RPMI7951 (cell line): ENCODE measurements around the gene LANCL3. TPM values are rescaled to one million over a fixed set of nuclear protein-coding genes. Genes with fewer than 3 reads are reported as not detected.

Experiments
- DNase-seq: peaks from one replicate; pipeline ENCODE4 v3.0.0-alpha.2; 2012; ENCODE audit warnings: low read depth
- total RNA-seq: library from RNA; depleted of rRNA; stranded (reverse); fragments of >200 nt; shearing (Covaris generic); gene quantifications from 2 replicates; pipeline ENCODE4 v1.2.3, GENCODE V29; 2014; rRNA removed

LANCL3 gene
- total RNA-seq, 1 experiment from 2014 or later = 0.72 TPM

DNA sequence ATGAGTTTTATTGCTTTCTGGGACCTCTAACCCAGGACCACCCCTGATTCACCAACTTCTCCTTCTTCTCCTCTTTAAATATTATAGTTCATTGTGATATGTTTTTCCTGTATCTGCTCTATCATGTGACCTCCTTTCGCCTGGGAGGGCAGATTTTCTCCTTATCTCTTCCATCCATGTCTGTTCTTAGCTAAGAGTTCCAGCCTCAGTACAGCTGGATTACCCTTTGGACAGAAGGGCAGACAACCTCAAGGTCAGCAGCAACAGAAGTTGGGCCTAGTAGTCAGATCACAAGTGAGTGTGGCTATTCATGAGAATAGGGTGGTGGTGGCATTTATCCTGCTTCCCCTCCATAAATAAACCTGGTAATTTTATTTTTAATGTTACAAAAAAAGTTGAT, 108.4 kb downstream of the LANCL3 start:
- DNase-seq = no peak

DNA sequence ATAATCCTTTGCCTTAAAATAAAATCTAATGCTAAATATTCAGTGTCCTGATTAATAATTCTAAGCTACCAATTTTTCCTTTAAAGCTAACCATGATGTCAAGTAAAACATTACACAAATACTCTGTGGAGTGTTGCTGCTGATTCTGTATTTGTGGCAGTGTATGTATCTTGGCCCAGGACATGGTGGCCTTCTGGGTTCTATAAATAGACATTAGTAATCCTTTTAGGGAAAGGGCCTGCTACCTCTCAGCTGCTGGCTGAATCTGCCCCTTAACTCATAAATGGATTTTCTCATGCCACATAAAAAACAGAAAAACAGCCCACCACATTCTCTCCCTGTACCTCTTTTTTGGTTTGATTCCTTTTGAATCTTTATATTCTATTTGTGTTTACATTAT, 113.0 kb downstream of the LANCL3 start:
- DNase-seq = no peak

GRCh38 chrX:37684973-37685372, 113.5 kb downstream of the LANCL3 start:
- no peak for DNase-seq

- peak; percentile 26 for DNase-seq
Observed at GRCh38 chrX:37685381-37686359, 114.2 kb downstream of the LANCL3 start, which contains the start of gene XK. XK (plus strand) TSS chrX:37685791; CDS start chrX:37685962, 171 bp downstream.

GRCh38 chrX:37686369-37686995, 115.0 kb downstream of the LANCL3 start:
- no peak for DNase-seq

DNA sequence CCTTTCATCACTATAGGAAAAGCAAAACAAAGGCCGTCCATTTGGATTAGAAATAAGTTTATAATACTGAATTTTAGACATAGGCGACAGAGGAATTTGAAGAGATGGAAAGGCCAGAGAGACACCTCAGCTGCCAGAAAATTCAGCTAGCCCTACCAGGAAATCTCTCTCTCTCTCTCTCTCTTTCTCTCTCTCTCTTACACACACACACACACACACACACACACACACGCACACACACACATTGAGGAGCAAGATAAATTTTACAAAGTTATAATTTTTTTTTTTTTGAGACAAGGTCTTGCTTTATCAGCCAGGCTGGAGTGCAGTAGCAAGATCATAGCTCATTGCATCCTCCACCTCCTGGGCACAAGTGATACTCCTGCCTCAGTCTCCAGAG, 115.5 kb downstream of the LANCL3 start:
- DNase-seq = no peak

GRCh38 chrX:37690119-37690518, 118.7 kb downstream of the LANCL3 start:
- DNase-seq = no peak

- no peak for DNase-seq
Observed at GRCh38 chrX:37692918-37693317, 121.5 kb downstream of the LANCL3 start.

DNA sequence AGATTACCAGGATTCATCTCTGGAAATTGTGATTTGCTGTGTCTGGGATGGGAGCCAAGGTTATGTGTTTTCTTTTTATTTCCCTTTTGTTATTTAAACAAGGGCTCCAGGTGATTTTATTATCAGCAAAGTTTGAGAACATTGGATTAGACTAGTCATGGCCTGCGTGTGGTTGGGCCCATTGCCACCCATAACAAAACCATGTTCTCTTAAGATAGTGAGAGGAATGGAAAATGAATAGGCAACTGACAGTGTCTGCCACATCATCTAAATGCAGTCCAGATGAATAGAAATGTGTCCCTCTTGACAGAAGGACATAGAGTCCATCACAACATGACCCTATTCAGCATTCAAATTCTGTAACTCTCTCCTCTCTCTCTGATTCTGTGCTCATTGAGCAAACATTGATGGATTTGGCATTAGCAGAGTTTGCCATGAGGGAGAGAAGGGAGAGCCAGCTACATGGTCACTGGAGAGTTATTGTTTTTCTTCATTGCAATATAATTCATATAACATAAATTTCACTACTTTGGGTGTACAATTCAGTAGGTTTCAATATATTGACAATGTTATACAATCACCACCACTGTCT, 125.8 kb downstream of the LANCL3 start:
- DNase-seq = no peak

DNA sequence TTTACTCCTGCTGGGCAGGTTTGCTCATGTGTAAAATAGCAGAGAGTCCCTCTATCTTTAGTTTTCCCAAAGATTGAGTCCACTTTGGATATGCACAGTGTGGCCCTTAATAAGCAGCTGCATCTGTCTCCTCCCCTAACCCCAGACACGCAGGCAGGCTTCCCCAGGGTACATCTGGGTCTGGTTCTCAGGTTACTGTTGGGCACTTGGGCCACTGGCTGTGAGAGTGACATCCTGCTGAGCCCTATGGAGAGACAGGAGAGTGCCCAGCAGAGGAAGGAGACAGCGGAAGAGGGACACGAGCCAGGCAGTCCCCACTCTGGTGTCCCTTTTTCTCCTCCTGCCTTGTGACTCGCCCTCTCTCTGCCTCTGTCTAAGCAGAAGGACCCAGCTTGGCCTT, 130.1 kb downstream of the LANCL3 start:
- no peak for DNase-seq

- no peak for DNase-seq
Observed at GRCh38 chrX:37711991-37712390, 140.5 kb downstream of the LANCL3 start.

GRCh38 chrX:37712458-37712857, 141.0 kb downstream of the LANCL3 start:
- no peak for DNase-seq

- no peak for DNase-seq
Observed at GRCh38 chrX:37714479-37714878, 143.0 kb downstream of the LANCL3 start.

DNA sequence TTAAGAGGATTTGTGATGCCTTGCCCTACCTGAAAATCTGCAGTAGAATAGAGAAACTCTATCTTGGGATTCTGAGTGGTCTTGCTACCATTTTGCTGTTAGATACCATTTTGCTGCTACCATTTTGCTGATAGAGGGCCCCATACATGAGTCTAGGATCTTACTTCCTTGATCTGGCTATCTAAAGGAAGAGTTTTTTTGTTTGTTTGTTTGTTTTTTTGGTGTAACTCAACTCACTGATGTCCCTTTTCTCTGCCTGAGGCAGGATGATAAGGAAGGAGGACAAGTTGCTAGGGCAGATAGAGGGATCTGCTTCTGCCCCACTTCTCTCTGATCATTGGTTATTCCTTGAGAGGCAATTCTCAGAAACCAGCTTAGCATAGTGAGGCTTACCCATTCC, 145.1 kb downstream of the LANCL3 start:
- DNase-seq = no peak

DNA sequence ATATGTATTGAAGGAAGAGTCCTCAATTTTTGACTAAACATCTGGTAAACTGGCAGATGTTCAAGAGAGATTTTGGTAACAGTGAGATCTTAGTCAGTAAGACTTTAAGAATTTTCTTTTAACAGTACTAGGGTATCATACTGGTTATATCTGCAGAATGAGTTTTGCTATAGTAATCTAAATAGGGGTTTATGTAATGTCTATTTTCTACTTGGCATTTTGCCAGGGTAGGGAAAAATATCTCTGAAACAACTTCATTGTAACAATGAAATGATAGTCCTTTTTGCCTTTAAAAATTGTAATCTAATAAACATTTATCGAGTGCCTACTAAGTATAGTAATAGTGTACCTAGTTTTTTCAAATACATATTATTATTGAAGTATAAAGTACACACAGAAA, 146.2 kb downstream of the LANCL3 start:
- DNase-seq = no peak

- no peak for DNase-seq
Observed at GRCh38 chrX:37722595-37722994, 151.1 kb downstream of the LANCL3 start.

- DNase-seq = no peak
Observed at GRCh38 chrX:37726346-37726745, 154.9 kb downstream of the LANCL3 start.

Other genes starting within 250 kb of the LANCL3 start
- 11.9 and 12.6 TPM in 2 replicates for gene PRRG1, start 222.3 kb upstream of the LANCL3 start, total RNA-seq
- gene XK, start 114.1 kb downstream of the LANCL3 start, total RNA-seq = under 0.01 and 0.12 TPM in 2 replicates
- gene CYBB, start 208.4 kb downstream of the LANCL3 start, total RNA-seq = not detected in 2 replicates